Activated CD4-positive, alpha-beta T cell treated with anti-CD3 and anti-CD28 coated beads, Interleukin-2, amount 50 U/mL, for 24 hours (primary cell): Measurements from ENCODE around the gene ELN.

Experiments used
- DNase-seq, 2 donors: peaks; one replicate each; pipeline ENCODE4 v3.0.0-alpha.2; 2020; ENCODE audit warnings: low read depth in 1 of 2, low spot score in 1 of 2

Gene ELN

DNA sequence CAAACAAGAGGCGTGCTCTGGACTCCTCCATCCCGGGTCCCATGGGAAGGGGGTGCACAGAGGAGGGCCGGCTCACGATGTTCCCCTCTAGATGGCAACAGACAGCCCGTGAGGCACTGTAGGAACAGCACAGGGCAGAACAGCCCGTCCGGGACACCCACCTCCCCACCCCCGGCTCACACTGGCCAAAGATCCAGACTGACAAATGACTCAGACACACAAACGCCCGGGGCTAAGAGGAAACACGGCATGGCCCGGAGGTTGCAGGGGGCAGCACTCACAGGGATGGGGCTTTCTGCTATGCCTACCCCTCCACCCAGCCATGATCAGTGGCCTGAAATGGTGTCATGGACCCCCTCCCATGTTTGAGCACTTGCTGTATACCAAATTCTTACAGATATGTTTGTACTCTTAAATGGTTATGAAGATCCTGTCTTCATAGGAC is 4.9 kb upstream of the ELN start:
- DNase-seq: no peak

- no peak for DNase-seq
Observed at GRCh38 chr7:74023786-74024185, 4.2 kb upstream of the ELN start.

- DNase-seq: no peak
Observed at GRCh38 chr7:74025146-74025545, 2.8 kb upstream of the ELN start.

- no peak for DNase-seq
Observed at GRCh38 chr7:74025730-74026129, 2.2 kb upstream of the ELN start.

DNA sequence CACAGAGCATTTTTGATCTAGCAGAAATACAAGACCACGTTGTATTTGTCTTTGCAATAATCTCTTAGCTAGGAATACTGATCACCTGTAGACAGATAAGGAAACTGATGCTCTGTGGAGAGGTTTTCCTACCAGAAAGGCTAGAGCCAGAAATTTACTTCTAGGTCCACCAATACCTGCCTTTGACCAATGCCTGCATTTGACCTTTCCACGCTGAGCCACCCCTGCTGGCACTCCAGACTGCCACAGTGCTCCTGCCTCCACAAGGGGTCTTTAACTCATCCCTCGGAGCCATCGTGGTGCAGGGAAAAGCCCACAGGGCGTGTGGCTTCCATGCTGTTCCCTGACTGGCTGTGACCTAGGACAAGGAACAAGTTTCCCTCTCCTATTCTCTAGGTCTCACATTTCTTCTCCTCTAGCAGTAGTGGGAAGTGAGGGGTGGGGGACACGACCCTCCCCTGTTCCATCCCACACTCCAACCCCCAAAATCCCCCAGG is 1.5 kb upstream of the ELN start:
- no peak for DNase-seq

DNA sequence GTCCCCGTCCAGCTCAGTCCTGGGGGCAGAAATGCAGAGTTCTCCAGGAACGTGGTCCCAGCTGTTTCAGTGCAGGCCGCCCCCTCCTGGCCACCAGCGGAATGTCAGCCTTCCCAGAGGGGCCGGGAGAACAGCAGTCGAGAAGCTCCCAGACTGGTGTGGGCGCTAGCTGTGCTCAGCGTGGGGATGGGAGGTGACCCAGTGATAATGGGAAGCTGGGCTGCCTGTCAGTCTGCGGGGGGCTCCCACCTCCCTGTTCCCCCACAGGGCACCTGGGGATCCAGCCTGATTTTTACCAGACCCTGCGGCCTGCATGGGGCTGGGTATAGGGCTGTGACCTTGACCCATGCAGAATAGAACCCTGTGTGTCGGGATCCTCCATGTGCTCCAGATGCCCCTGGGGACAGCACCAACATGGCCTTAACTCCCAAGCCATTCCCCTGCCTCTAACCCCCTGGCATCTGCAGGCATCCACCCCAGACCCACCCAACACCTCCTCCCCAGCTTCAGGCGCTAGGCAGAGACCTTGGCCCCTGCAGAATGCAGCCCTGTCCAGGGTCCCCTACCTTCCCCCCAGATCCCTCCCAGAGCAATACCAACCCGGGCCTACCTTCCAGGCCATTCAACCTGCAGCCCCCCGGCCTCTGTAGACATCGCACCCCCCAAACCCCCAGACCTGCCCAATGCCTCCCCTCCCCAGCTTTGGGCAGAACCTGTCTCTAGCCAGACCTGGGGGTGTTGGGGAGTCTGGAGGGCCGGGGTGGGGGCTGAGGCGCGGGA is 880 bp upstream of the ELN start:
- DNase-seq: peak; percentile 28 to 34

- no peak for DNase-seq
Observed at GRCh38 chr7:74028321-74028838, 407 bp downstream of the ELN start.

DNA sequence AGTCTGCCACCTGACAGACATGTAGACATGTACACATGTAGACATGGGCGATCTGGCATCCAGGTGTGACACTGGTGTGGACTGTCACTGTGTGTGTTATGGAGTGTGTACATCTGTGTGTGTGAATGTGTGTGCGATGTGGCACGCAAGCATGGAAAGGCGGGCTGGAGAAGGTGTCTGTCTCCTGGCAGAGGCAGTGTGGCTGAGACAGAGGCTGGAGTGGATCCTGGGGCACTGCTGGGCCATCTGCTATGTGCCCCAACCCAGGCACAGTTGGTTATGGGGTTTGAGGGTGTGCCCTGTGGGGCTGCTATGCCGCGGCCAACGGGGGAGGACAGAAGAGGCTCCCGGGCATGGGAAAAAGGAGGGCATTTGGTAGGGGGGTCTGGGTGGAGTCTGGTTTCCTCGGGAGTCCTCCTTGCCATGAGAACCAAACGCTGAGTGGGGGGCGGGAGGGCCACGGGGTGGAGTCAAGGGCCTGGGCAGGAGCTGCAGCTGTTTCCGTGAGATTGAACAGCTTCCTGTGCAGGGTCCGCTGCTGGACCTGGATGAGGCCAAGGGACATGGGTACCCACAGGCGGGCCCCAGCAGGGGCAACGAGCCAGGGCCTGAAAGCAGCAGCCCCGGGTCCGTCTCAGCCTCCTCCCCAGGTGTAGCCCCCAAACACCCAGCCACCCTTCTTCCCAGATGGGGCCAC is 1.3 kb downstream of the ELN start:
- no peak for DNase-seq

GRCh38 chr7:74029991-74030415 is 2.0 kb downstream of the ELN start:
- no peak for DNase-seq

GRCh38 chr7:74030861-74031260 is 2.9 kb downstream of the ELN start:
- DNase-seq: no peak

DNA sequence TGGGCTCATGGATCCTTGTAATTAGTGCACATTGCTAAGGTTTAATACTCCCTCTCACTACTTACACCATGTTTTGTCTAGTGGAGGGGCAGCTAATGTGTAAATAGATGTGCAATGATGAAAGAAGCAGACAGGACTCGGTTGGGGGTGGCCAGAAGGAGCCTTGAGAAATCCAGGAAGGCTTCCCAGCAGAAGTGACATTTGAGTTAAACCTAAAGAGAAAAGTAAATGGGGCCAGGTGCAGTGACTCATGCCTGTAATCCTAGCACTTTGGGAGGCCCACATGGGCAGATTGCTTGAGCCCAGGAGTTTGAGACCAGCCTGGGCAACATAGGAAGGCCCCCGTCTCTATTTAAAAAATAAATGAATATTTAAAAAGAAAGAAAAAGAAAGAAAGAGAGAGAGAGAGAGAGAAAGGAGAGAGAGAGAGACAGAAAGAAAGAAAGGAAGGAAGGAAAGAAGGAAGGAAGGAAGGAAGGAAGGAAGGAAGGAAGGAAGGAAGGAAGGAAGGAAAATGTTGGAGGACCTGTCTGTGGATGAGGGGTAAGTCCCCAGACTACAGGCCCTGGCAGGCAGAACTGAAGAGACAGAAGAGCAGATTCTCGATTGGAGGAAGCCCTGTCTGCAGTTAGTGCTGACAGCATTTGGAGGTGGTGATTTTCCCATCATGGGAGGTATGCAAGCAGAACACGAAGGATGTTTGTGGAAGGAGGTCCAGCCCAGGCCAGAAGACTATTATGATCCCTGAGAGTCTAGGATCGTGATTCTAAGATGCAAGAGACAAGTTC is 3.6 kb downstream of the ELN start:
- no peak for DNase-seq

DNA sequence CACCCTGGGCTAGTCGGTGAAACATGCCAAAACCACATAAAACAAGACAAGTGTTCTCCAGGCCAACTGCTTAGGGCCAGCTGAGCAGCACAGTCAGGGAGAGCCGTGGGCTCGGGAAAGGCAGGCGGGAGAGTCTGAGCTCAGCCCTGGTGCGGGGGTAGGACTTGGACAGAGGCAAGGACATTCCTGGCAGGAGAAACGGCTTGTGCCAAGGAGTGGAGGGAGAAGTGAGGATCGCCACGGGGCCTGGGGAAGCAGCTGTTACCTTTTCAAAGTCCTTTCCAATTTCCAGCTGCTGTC is 4.2 kb downstream of the ELN start:
- no peak for DNase-seq

GRCh38 chr7:74032624-74033371 is 4.8 kb downstream of the ELN start:
- DNase-seq: no peak

DNA sequence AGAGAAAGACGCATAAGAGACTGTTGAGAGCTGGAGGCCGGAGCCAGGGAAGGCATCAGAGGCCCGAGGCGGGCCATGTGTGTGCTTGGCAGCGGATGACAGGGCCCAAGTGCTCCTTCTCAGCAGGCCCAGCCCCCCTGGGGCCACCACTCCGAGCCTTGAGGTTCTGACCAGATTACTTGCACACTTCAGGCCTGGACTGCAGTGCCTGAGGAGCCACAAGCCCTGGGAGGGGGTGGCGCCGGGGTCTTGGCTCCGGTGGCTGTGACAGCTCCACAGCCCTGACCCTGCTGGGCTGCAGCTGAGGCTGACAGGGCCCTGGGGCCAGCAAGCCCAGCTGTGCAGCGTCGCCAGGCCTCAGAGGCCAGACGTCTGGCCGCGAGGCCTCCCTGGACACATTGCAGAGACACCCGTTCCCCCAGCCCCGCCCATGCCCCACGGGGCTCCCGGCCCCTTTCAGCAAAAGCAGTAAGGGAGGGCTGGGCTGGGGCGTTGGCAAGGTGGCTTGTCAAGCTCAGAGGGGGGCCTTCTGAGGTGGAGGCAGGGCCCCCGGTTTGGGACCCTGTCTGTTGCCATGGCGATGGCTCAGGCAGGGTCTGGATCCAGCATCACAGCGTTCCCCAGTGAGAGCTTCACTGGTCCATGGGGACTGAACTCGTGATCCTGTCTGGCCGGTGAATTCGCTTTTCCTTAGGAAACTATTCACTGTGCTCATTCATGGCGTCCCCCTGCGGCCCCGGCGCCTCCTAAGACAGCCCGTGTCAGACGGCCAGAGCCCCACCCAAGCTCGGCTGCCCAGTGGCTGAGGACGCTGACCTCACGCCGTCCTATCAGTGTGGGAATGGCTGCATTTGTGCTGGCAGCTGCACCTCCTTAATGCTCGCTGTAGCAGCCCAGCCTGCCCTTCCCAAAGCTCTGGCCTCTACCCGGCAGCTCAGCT is 5.7 kb downstream of the ELN start:
- DNase-seq: no peak

DNA sequence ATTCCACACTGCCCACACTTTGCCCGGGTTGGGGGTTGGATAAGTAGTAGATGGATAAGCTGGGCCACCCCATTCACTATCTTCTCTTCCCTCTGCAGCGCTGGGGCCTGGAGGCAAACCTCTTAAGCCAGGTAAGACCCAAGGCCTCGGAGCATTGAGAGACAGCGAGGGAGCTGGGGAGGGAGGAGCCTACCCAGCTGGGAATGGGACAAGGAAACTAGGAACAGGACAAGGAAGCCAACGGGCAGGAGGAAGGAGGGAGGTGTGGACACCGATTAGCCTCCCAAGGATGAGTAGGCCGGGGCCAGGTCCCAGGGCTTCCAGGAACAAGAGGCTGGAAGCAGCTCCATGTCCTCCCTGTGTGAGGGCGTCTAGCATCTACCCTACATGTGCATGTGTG is 9.6 kb downstream of the ELN start:
- no peak for DNase-seq

- DNase-seq: no peak
Observed at GRCh38 chr7:74038194-74038961, 10.4 kb downstream of the ELN start.

DNA sequence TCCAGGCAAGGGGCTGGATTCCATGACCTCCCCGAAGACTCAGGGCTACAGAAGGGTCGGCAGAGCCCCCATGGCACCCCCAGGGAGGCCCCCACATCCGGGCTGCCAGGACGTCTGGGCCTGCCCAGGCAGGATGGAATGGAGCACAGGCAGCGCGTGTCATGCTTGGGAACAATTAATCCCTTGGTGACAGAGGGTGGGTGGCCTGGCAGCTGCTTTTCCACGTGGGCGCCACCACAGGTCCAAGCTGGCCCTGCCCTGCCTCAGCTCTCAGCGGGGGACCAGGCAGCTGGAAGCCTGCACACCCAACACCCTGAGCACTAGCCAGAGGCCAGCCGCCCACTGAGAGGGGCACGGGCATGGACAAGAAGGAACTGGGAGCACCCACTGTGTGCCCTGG is 11.4 kb downstream of the ELN start:
- no peak for DNase-seq

- DNase-seq: no peak
Observed at GRCh38 chr7:74040101-74040790, 12.3 kb downstream of the ELN start.
